Measurements from ENCODE around the gene PLPP3.

- TF ChIP-seq CTCF (IDR thresholded peaks at IDR 0.05) (no peak), POLR2A (IDR thresholded peaks at IDR 0.05) (no peak)
Observed at GRCh38 chr1:56462209-56462608, 117.2 kb downstream of the PLPP3 start.

Data from testis (tissue), 2 donors.